ENCODE results near the gene TMED5.

Gene TMED5

GRCh38 chr1:93150729-93151128, 29.5 kb downstream of the TMED5 start:
- Histone ChIP-seq H3K27me3 (ENCODE audit: insufficient read depth, poor library complexity, severe bottlenecking) (no peaks in the 10 kb centered on the region), H3K27ac (replicated peaks) (no peak overlapping the region), H3K4me3 (replicated peaks; ENCODE audit: insufficient read depth, low read length) (no peak overlapping the region)
- no peak for TF ChIP-seq CTCF (IDR thresholded peaks at IDR 0.05; ENCODE audit: insufficient read depth, low read length)
- TF ChIP-seq SPI1 (IDR thresholded peaks at IDR 0.05; ENCODE audit: borderline replicate concordance, low read depth) = no peak
- no peak for TF ChIP-seq REST (IDR thresholded peaks at IDR 0.05; ENCODE audit: insufficient replicate concordance, low read depth)
- no peak for TF ChIP-seq GABPA (IDR thresholded peaks at IDR 0.05; ENCODE audit: low read depth)
- TF ChIP-seq POLR2AphosphoS5 (IDR thresholded peaks at IDR 0.05; ENCODE audit: low read depth) = no peak
- DNase-seq (ENCODE audit: low read depth in 1 of 2, low spot score in 1 of 2) = no peak

- no peak for DNase-seq (ENCODE audit: low read depth in 1 of 2, low spot score in 1 of 2)
- TF ChIP-seq CTCF (IDR thresholded peaks at IDR 0.05; ENCODE audit: insufficient read depth, low read length) (no peak), REST (IDR thresholded peaks at IDR 0.05; ENCODE audit: insufficient replicate concordance, low read depth) (no peak), GABPA (IDR thresholded peaks at IDR 0.05; ENCODE audit: low read depth) (no peak), SPI1 (IDR thresholded peaks at IDR 0.05; ENCODE audit: borderline replicate concordance, low read depth) (no peak), POLR2AphosphoS5 (IDR thresholded peaks at IDR 0.05; ENCODE audit: low read depth) (no peak)
- H3K4me3 ChIP-seq (replicated peaks; ENCODE audit: insufficient read depth, low read length) = no peak overlapping the region
- no peak overlapping the region for H3K27ac ChIP-seq (replicated peaks)
- H3K27me3 ChIP-seq (ENCODE audit: insufficient read depth, poor library complexity, severe bottlenecking) = no peaks in the 10 kb centered on the region
Measured at GRCh38 chr1:93148001-93148400, 32.2 kb downstream of the TMED5 start.

GRCh38 chr1:93143769-93144168, 36.4 kb downstream of the TMED5 start:
- no peaks in the 10 kb centered on the region for H3K27me3 ChIP-seq (ENCODE audit: insufficient read depth, poor library complexity, severe bottlenecking)
- H3K27ac ChIP-seq (replicated peaks) = no peak overlapping the region
- H3K4me3 ChIP-seq (replicated peaks; ENCODE audit: insufficient read depth, low read length) = no peak overlapping the region
- DNase-seq (ENCODE audit: low read depth in 1 of 2, low spot score in 1 of 2) = no peak
- TF ChIP-seq GABPA (IDR thresholded peaks at IDR 0.05; ENCODE audit: low read depth) (no peak), SPI1 (IDR thresholded peaks at IDR 0.05; ENCODE audit: borderline replicate concordance, low read depth) (no peak)

- no peak overlapping the region for H3K27ac ChIP-seq (replicated peaks)
- TF ChIP-seq CTCF (IDR thresholded peaks at IDR 0.05; ENCODE audit: insufficient read depth, low read length) = no peak
- TF ChIP-seq GABPA (IDR thresholded peaks at IDR 0.05; ENCODE audit: low read depth) = no peak
- TF ChIP-seq REST (IDR thresholded peaks at IDR 0.05; ENCODE audit: insufficient replicate concordance, low read depth) = no peak
- no peak for TF ChIP-seq SPI1 (IDR thresholded peaks at IDR 0.05; ENCODE audit: borderline replicate concordance, low read depth)
- no peak for TF ChIP-seq POLR2AphosphoS5 (IDR thresholded peaks at IDR 0.05; ENCODE audit: low read depth)
- DNase-seq (ENCODE audit: low read depth in 1 of 2, low spot score in 1 of 2) = no peak
- H3K4me3 ChIP-seq (replicated peaks; ENCODE audit: insufficient read depth, low read length) = no peak overlapping the region
- no peaks in the 10 kb centered on the region for H3K27me3 ChIP-seq (ENCODE audit: insufficient read depth, poor library complexity, severe bottlenecking)
Measured at GRCh38 chr1:93143136-93143535, 37.1 kb downstream of the TMED5 start.
